ENCODE results near the gene SLC25A26. TPM values are rescaled to one million over a fixed set of nuclear protein-coding genes. Genes with fewer than 3 reads are reported as not detected.

The SLC25A26 gene
- total RNA-seq, 3 donors from 2014 or later: 25.6 to 31.4 (median 30.9) TPM

- H3K4me1 ChIP-seq: no peaks in the 10 kb centered on the region
- intact Hi-C loops (cut with DNase I; ENCODE audit: low total_unique reads): no loop called here
- no peak for DNase-seq (ENCODE audit: low spot score in 2 of 2)
- no peak overlapping the region for H3K4me3 ChIP-seq
- H3K27ac ChIP-seq: no peak overlapping the region
- no peaks in the 10 kb centered on the region for H3K27me3 ChIP-seq
- TF ChIP-seq POLR2AphosphoS5 (IDR thresholded peaks at IDR 0.05) (no peak), POLR2A (IDR thresholded peaks at IDR 0.05) (no peak)
- no peaks in the 10 kb centered on the region for H3K36me3 ChIP-seq
- no peaks in the 10 kb centered on the region for H3K9me3 ChIP-seq
These were observed 124.2 kb downstream of the SLC25A26 start for GRCh38 chr3:66344848-66345578.

GRCh38 chr3:66348704-66349103 is 127.9 kb downstream of the SLC25A26 start:
- Histone ChIP-seq H3K27me3 (no peaks in the 10 kb centered on the region), H3K36me3 (no peaks in the 10 kb centered on the region), H3K9me3 (no peaks in the 10 kb centered on the region), H3K4me3 (no peak overlapping the region), H3K4me1 (no peaks in the 10 kb centered on the region), H3K27ac (no peak overlapping the region)
- intact Hi-C loops (cut with DNase I; ENCODE audit: low total_unique reads): no loop called here
- DNase-seq (ENCODE audit: low spot score in 2 of 2): no peak
- TF ChIP-seq CTCF (IDR thresholded peaks at IDR 0.05) (no peak), POLR2A (IDR thresholded peaks at IDR 0.05) (no peak), POLR2AphosphoS5 (IDR thresholded peaks at IDR 0.05) (no peak)

- Histone ChIP-seq H3K36me3 (no peaks in the 10 kb centered on the region), H3K9me3 (no peaks in the 10 kb centered on the region), H3K27ac (no peak overlapping the region), H3K4me3 (no peak overlapping the region), H3K27me3 (no peaks in the 10 kb centered on the region), H3K4me1 (no peaks in the 10 kb centered on the region)
- TF ChIP-seq POLR2A (IDR thresholded peaks at IDR 0.05) (no peak), CTCF (IDR thresholded peaks at IDR 0.05) (no peak), POLR2AphosphoS5 (IDR thresholded peaks at IDR 0.05) (no peak)
- DNase-seq (ENCODE audit: low spot score in 2 of 2): no peak
- intact Hi-C loops (cut with DNase I; ENCODE audit: low total_unique reads): no loop called here
These were observed 129.8 kb downstream of the SLC25A26 start for GRCh38 chr3:66350601-66351000.

GRCh38 chr3:66353039-66353438 is 132.2 kb downstream of the SLC25A26 start:
- H3K36me3 ChIP-seq: no peaks in the 10 kb centered on the region
- no peak for TF ChIP-seq CTCF (IDR thresholded peaks at IDR 0.05)
- no peak for TF ChIP-seq POLR2AphosphoS5 (IDR thresholded peaks at IDR 0.05)
- TF ChIP-seq POLR2A (IDR thresholded peaks at IDR 0.05): no peak
- intact Hi-C loops (cut with DNase I; ENCODE audit: low total_unique reads): no loop called here
- no peak overlapping the region for H3K27ac ChIP-seq
- no peaks in the 10 kb centered on the region for H3K4me1 ChIP-seq
- no peaks in the 10 kb centered on the region for H3K27me3 ChIP-seq
- H3K9me3 ChIP-seq: no peaks in the 10 kb centered on the region
- no peak overlapping the region for H3K4me3 ChIP-seq
- no peak for DNase-seq (ENCODE audit: low spot score in 2 of 2)

- no peak for DNase-seq (ENCODE audit: low spot score in 2 of 2)
- no peak for TF ChIP-seq POLR2AphosphoS5 (IDR thresholded peaks at IDR 0.05)
- no peak for TF ChIP-seq CTCF (IDR thresholded peaks at IDR 0.05)
- no peak for TF ChIP-seq POLR2A (IDR thresholded peaks at IDR 0.05)
- no peaks in the 10 kb centered on the region for H3K36me3 ChIP-seq
- no peaks in the 10 kb centered on the region for H3K4me1 ChIP-seq
- no peaks in the 10 kb centered on the region for H3K27me3 ChIP-seq
- H3K27ac ChIP-seq: no peak overlapping the region
- no peak overlapping the region for H3K4me3 ChIP-seq
- intact Hi-C loops (cut with DNase I; ENCODE audit: low total_unique reads): no loop called here
- H3K9me3 ChIP-seq: no peaks in the 10 kb centered on the region
These were observed 132.7 kb downstream of the SLC25A26 start for GRCh38 chr3:66353530-66353929.
